IPS-20b (cell line): ENCODE measurements around the gene FMO1.
A peak's percentile ranks its signal among the peaks of the same experiment; 100 is the strongest.
"Not testable (repeated sequence)": the region's sequence is repeated elsewhere in the genome, so short reads cannot be mapped to it uniquely, and the experiment has no call there.

Experiments
- H3K27ac ChIP-seq: one replicate; pipeline ENCODE4 v1.5.1; 2013; ENCODE audit warnings: low read length
- H3K27me3 ChIP-seq: 2 replicates; pipeline ENCODE4 v1.6.1; 2013; ENCODE audit warnings: mild to moderate bottlenecking, low read length, inconsistent platforms; ENCODE audit not compliant: insufficient read depth
- H3K36me3 ChIP-seq: 2 replicates; pipeline ENCODE4 v1.6.1; 2013; ENCODE audit warnings: low read depth, mild to moderate bottlenecking, inconsistent platforms, low read length, moderate library complexity; ENCODE audit not compliant: insufficient read depth
- H3K4me1 ChIP-seq: 2 replicates; pipeline ENCODE4 v1.6.1; 2013; ENCODE audit warnings: mild to moderate bottlenecking, control low read depth, inconsistent platforms, low read length, moderate library complexity; ENCODE audit not compliant: insufficient read depth
- H3K4me3 ChIP-seq: 2 replicates; pipeline ENCODE4 v1.5.1; 2013; ENCODE audit warnings: mild to moderate bottlenecking, low read length, inconsistent platforms
- H3K9ac ChIP-seq: 2 replicates; pipeline ENCODE4 v1.6.1; 2013; ENCODE audit warnings: low read depth, mild to moderate bottlenecking, inconsistent platforms, low read length, moderate library complexity
- H3K9me3 ChIP-seq: 2 replicates; pipeline ENCODE4 v1.6.1; 2013; ENCODE audit warnings: mild to moderate bottlenecking, low read depth, low read length, inconsistent platforms; ENCODE audit not compliant: insufficient read depth

The FMO1 gene

DNA sequence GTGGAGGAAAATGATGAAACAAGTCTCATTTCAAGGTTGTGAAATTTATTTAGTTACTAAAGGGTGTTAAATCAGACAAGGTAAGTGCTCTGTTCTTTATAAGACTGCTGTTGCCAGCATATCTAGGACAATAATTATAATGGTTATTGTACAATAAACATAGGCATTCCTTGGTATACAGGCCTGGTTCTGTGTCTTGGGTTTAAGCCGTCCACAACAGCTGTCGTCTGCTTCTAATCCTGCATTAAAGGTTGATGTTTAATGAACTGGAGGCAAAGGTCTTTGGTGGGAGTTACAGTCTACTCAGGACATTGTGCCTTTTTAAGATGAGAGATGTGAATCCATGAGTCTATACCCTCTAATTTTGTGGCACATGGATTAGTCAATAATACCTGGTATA, 42.3 kb downstream of the FMO1 start:
- Histone ChIP-seq H3K36me3 (no peaks in the 10 kb centered on the region), H3K9ac (no peak overlapping the region), H3K27me3 (no peaks in the 10 kb centered on the region), H3K4me1 (no peaks in the 10 kb centered on the region), H3K4me3 (no peak overlapping the region), H3K9me3 (no peaks in the 10 kb centered on the region), H3K27ac (no peak overlapping the region)

DNA sequence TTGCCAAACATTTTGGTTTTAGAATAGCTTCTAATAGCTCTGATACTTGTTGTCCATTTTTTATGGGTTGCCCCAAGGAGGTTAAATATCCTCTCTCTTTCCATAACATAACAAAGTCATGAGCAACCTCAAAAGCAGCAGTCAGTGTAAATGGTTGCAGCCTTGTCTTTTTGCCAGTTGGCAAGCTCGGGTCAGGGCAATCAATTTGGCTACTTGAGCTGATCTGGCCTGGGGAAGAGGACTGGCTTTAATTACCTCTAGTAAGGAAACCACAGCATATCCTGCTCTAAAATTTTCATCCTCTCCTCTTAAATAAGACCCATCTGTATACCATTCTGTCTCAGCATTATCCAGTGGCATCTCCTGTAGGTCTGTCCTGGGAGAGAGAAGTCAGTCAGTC, 44.5 kb downstream of the FMO1 start:
- Histone ChIP-seq H3K27ac (no peak overlapping the region), H3K4me3 (no peak overlapping the region), H3K9ac (no peak overlapping the region), H3K27me3 (no peaks in the 10 kb centered on the region), H3K36me3 (no peaks in the 10 kb centered on the region), H3K4me1 (peaks cover 17% of the 10 kb centered on the region; the same call in 1 of the 2 replicates), H3K9me3 (no peaks in the 10 kb centered on the region)

GRCh38 chr1:171295383-171295782, 47.1 kb downstream of the FMO1 start:
- not testable (repeated sequence) for H3K27ac ChIP-seq, H3K9ac ChIP-seq, H3K9me3 ChIP-seq, H3K36me3 ChIP-seq, H3K4me3 ChIP-seq, H3K27me3 ChIP-seq
- peaks cover 34% of the 10 kb centered on the region; the same call in 1 of the 2 replicates for H3K4me1 ChIP-seq

DNA sequence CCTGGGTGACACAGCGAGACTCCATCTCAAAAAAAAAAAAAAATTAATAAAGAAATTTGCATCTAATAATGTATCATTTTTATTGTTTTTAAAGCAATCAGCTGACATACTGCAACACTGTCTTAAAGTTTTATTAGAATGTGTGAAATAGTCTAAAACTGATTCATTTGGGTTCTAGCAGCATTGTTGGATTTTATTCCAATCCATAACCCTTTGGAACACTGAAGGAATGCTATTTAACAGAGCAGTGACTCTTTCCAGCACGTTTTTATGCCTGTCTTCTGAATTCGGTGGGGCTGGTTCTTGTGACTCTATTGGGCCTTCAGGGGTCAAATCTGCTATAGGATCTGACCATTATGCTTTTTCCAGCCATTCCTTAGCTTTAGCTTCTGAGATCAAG, 47.5 kb downstream of the FMO1 start:
- Histone ChIP-seq H3K9ac (no peak overlapping the region), H3K9me3 (no peaks in the 10 kb centered on the region), H3K4me1 (peaks cover 34% of the 10 kb centered on the region; the same call in 1 of the 2 replicates), H3K27me3 (no peaks in the 10 kb centered on the region), H3K27ac (no peak overlapping the region), H3K4me3 (no peak overlapping the region), H3K36me3 (no peaks in the 10 kb centered on the region)

DNA sequence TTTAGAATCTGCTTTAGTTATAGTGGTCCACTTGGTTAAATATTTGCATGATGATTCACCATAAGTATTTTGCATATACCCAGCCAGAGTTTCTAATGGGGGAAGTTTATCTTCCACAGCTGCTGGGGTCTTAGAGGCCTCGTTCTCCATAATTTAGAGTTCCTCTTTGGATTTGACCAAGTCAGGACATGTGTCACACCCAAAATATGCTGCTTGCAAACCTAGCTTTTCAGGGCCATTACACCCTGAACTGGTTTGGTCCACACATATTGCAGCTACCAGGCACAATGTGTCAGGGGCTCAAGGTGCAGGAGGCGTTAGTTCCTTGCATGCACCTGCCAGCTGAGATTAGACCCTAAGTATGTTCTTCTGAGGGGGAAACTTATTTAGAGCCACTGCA, 48.6 kb downstream of the FMO1 start:
- Histone ChIP-seq H3K9me3 (no peaks in the 10 kb centered on the region), H3K9ac (no peak overlapping the region), H3K27me3 (no peaks in the 10 kb centered on the region), H3K4me1 (peaks cover 34% of the 10 kb centered on the region; the same call in 1 of the 2 replicates), H3K4me3 (no peak overlapping the region), H3K27ac (no peak overlapping the region), H3K36me3 (no peaks in the 10 kb centered on the region)

DNA sequence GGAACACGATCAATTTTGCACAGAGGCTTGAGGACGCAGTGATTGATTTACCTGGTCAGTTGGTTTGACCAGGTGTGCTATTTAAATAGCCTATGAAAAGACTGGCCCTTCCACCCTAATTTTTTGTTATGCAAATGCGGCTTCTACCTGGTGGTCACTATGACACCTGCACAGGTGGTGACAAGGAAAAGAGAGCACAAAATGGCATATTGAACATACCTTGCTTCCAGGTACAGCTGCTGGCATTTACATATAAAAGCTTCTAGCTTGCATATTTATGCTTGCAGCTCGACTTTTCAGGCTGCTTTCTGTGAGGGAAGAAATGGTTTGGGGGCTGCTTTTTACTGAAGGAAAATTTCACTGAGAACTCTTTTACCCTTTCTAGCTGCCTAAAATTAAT, 50.4 kb downstream of the FMO1 start:
- Histone ChIP-seq H3K4me3 (peak overlapping the region; percentile 24; the same call in 1 of the 2 replicates), H3K27me3 (no peaks in the 10 kb centered on the region), H3K27ac (no peak overlapping the region), H3K9me3 (no peaks in the 10 kb centered on the region), H3K4me1 (peaks cover 34% of the 10 kb centered on the region; the same call in 1 of the 2 replicates), H3K9ac (peak overlapping the region; percentile 33; the same call in 1 of the 2 replicates), H3K36me3 (no peaks in the 10 kb centered on the region)

DNA sequence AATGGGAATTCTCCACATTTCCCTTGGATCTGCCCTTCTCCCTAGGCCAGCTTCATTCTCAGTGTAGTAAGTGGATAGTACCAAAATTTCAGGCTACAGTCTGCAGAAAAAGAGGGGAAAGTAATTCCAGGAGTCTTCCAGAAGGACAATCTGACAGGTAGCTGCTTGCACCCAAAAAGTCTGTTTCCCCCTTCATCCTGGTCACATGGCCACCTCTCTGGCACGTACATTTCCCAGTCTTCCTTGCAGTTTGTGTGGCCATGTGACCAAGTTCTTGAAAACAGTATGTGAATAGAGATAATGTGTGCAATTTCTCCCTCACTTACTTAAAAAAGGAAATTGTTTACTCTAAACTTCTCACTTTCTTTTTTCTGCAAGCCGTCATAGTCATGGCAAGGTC, 51.0 kb downstream of the FMO1 start:
- peak overlapping the region; percentile 12 for H3K27ac ChIP-seq
- no peaks in the 10 kb centered on the region for H3K27me3 ChIP-seq
- peak overlapping the region; percentile 33; the same call in 1 of the 2 replicates for H3K9ac ChIP-seq
- H3K9me3 ChIP-seq = no peaks in the 10 kb centered on the region
- no peaks in the 10 kb centered on the region for H3K36me3 ChIP-seq
- H3K4me1 ChIP-seq = peaks cover 34% of the 10 kb centered on the region; the same call in 1 of the 2 replicates
- H3K4me3 ChIP-seq = peak overlapping the region; percentile 24; the same call in 1 of the 2 replicates

- Histone ChIP-seq H3K4me1 (peaks cover 34% of the 10 kb centered on the region; the same call in 1 of the 2 replicates), H3K9me3 (no peaks in the 10 kb centered on the region), H3K4me3 (no peak overlapping the region), H3K9ac (no peak overlapping the region), H3K27ac (no peak overlapping the region), H3K36me3 (no peaks in the 10 kb centered on the region), H3K27me3 (peaks cover 4% of the 10 kb centered on the region; the same call in 1 of the 2 replicates)
Measured at GRCh38 chr1:171300401-171300800, 52.1 kb downstream of the FMO1 start.

- Histone ChIP-seq H3K4me3 (no peak overlapping the region), H3K4me1 (peaks cover 11% of the 10 kb centered on the region), H3K27ac (no peak overlapping the region), H3K9me3 (no peaks in the 10 kb centered on the region), H3K36me3 (no peaks in the 10 kb centered on the region), H3K9ac (no peak overlapping the region), H3K27me3 (no peaks in the 10 kb centered on the region; the same call in 1 of the 2 replicates)
Measured at GRCh38 chr1:171310661-171311087, 62.4 kb downstream of the FMO1 start.

DNA sequence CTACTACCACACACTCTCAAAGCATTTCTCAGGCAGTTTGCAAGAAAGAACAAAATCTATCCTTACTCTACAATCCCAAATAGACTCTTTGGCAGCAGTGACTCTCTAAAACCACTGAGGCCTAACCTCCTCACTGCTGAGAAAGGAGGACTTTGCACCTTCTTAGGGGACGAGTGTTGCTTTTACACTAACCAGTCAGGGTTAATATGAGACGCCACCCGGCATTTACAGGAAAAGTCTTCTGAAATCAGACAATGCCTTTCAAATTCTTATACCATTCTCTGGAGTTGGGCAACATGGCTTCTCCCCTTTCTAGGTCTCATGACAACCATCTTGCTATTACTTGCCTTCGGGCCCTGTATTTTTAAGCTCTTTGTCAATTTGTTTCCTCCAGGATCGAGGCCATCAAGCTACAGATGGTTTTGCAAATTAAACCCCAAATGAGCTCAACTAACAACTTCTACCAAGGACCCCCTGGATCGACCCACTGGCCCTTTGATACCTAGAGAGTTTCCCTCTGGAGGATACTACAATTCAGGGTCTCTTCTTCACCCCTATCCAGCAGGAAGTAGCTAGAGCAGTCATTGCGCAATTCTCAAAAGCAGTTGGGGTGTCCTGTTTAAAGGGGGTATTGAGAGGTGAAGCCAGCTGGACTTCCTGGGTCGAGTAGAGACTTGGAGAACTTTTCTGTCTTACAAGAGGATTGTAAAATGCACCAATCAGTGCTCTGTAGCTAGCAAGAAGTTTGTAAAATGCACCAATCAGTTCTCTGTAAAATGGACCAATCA, 63.7 kb downstream of the FMO1 start:
- Histone ChIP-seq H3K27ac (no peak overlapping the region), H3K27me3 (no peaks in the 10 kb centered on the region), H3K9me3 (no peaks in the 10 kb centered on the region), H3K9ac (no peak overlapping the region), H3K4me1 (peaks cover 4% of the 10 kb centered on the region; the same call in 1 of the 2 replicates), H3K36me3 (no peaks in the 10 kb centered on the region), H3K4me3 (no peak overlapping the region)

DNA sequence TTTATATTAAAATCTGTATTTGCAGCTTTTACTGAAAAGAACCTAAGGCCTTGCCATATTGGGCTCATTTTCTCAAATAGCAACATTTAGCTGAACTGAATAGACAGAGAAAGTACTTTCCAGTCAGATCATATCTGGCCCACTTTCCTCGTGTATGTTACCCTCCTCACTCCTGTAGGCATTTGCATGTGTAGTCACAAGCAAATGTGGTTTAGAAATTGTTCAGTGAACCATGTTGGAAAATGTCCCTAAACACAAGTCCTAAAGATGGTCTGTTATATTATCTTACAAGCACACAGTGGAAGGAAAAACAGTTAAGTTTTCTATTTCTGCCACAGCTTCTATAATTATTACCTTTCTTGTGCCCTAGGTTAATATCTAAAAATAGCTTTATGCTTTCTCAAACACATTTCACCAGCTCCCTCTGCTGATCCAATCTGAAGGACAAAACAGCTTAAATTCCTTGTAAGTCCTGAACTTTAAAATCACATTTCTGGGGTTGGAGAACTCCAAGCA, 65.1 kb downstream of the FMO1 start:
- Histone ChIP-seq H3K9me3 (no peaks in the 10 kb centered on the region), H3K27ac (no peak overlapping the region), H3K36me3 (no peaks in the 10 kb centered on the region), H3K27me3 (no peaks in the 10 kb centered on the region), H3K4me3 (no peak overlapping the region), H3K4me1 (peaks cover 4% of the 10 kb centered on the region; the same call in 1 of the 2 replicates), H3K9ac (no peak overlapping the region)

DNA sequence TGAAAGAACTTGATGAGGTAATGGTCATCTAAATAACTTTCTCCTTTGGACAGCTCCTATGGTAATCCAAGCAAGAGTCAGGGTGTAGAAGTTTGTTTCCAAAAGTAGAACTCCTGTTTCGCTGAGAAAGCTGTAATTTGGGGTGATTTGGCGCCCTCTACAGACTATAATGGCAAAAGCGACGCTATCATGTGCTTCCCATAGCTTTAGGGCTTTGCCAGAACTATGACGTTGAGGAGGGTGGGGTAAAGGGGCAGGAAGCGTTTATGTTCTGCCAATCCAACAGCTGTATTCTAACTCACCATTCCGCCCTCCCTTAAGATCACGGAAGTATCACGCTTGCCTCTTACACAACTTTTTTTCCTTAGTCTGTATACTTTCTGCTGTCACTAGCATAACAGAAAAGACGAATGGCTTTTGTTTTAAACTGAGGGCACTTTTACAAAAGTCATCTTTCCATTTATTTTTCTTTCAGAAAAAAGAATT, 65.6 kb downstream of the FMO1 start, which contains the start of gene FMO4:
Gene FMO4 (plus strand): TSS at position 349 of the 486 bp plus-strand sequence. CDS start 5,643 bp downstream, outside the sequence.
- H3K4me3 ChIP-seq = peak within 1 kb of the TSS; percentile 60
- no peak within 1 kb of the TSS for H3K27ac ChIP-seq

More for the DNA sequence above, 65.6 kb downstream of the FMO1 start, which contains the start of gene FMO4:
- peaks cover 4% of the 10 kb centered on the region; the same call in 1 of the 2 replicates for H3K4me1 ChIP-seq
- H3K9me3 ChIP-seq = no peaks in the 10 kb centered on the region
- no peaks in the 10 kb centered on the region for H3K36me3 ChIP-seq
- H3K27me3 ChIP-seq = no peaks in the 10 kb centered on the region
- H3K9ac ChIP-seq = peak within 1 kb of the TSS; percentile 53; the same call in 1 of the 2 replicates
